PC-3 (cell line): ENCODE results near the gene COL8A1. TPM values are rescaled to one million over a fixed set of nuclear protein-coding genes. Genes with fewer than 3 reads are reported as not detected.

Experiments
- ATAC-seq: fragments of 200-7000 bp; cut with Tn5 transposase; 2 replicates; pipeline ENCODE4 v1.9.1; 2020; ENCODE audit warnings: mild to moderate bottlenecking, moderate library complexity
- BruUV-seq: library from RNA; stranded (reverse); fragments of 400-500 nt; replicated peaks from 2 replicates; lab custom pipeline; 2021; lab: Mats Ljungman, UMichigan
- CTCF ChIA-PET: fragments of 300-600 bp; sonication (Branson Sonifier 250); formaldehyde crosslinking; loops from one replicate; lab custom pipeline; 2022; ENCODE audit warnings: antibody characterized with exemption; lab: Charles Lee
- POLR2A ChIA-PET: fragments of 300-600 bp; sonication (Branson Sonifier 250); formaldehyde crosslinking; loops from one replicate; lab custom pipeline; 2022; ENCODE audit warnings: antibody characterized with exemption; ENCODE audit not compliant: unreplicated experiment; lab: Charles Lee
- DNase-seq: peaks from one replicate; pipeline ENCODE4 v3.0.0-alpha.2; 2015
- H2AFZ ChIP-seq: fragments of 300-600 bp; sonication (generic); 2 replicates; pipeline ENCODE4 v1.6.0; 2016; ENCODE audit warnings: antibody characterized with exemption, low read length
- H3F3A ChIP-seq: fragments of 300-600 bp; sonication (generic); one replicate; pipeline ENCODE4 v1.6.0; 2017; ENCODE audit warnings: antibody characterized with exemption, low read length, control low read depth, mild to moderate bottlenecking; ENCODE audit not compliant: unreplicated experiment
- H3K27ac ChIP-seq: fragments of 300-600 bp; sonication (generic); 2 replicates; pipeline ENCODE4 v1.5.1; 2016; ENCODE audit warnings: mild to moderate bottlenecking, low read length
- H3K27me3 ChIP-seq: fragments of 300-600 bp; sonication (generic); 2 replicates; pipeline ENCODE4 v1.6.1; 2016; ENCODE audit warnings: low read length, mixed read lengths
- H3K36me3 ChIP-seq: fragments of 300-600 bp; sonication (generic); 2 replicates; pipeline ENCODE4 v1.6.1; 2016; ENCODE audit warnings: low read depth, mixed run types, low read length, mixed read lengths
- H3K4me1 ChIP-seq: fragments of 300-600 bp; sonication (generic); 2 replicates; pipeline ENCODE4 v1.5.1; 2016; ENCODE audit warnings: low read length; ENCODE audit not compliant: insufficient read depth
- H3K4me2 ChIP-seq: fragments of 300-600 bp; sonication (generic); 2 replicates; pipeline ENCODE4 v1.6.0; 2016; ENCODE audit warnings: low read length
- H3K4me3 ChIP-seq: fragments of 300-600 bp; sonication (generic); 2 replicates; pipeline ENCODE4 v1.5.1; 2016; ENCODE audit warnings: mild to moderate bottlenecking, low read length, mixed read lengths
- H3K79me2 ChIP-seq: fragments of 300-600 bp; sonication (generic); 2 replicates; pipeline ENCODE4 v1.6.1; 2017; ENCODE audit warnings: low read length, mixed read lengths
- H3K9ac ChIP-seq: fragments of 300-600 bp; sonication (generic); 2 replicates; pipeline ENCODE4 v1.6.0; 2016; ENCODE audit warnings: mild to moderate bottlenecking, low read length
- H3K9me2 ChIP-seq: fragments of 300-600 bp; sonication (generic); replicated peaks from 2 replicates; pipeline ENCODE4 v1.6.1; 2016; ENCODE audit warnings: mixed run types, low read length, mixed read lengths
- H3K9me3 ChIP-seq: fragments of 300-600 bp; sonication (generic); 2 replicates; pipeline ENCODE4 v1.6.1; 2016; ENCODE audit warnings: low read length, mixed read lengths
- H4K20me1 ChIP-seq: fragments of 300-600 bp; sonication (generic); 2 replicates; pipeline ENCODE4 v1.6.1; 2016; ENCODE audit warnings: low read length, mixed read lengths
- CTCF ChIP-seq: fragments of 300-600 bp; sonication (generic); conservative IDR thresholded peaks from 2 replicates; pipeline ENCODE4 v1.5.1; 2017; ENCODE audit warnings: antibody characterized with exemption, low read depth, mild to moderate bottlenecking, low read length
- EZH2 ChIP-seq: fragments of 300-600 bp; sonication (generic); IDR thresholded peaks from one replicate; pipeline ENCODE4 v1.6.1; 2017; ENCODE audit warnings: antibody characterized with exemption, mild to moderate bottlenecking, low read length; ENCODE audit not compliant: unreplicated experiment
- EZH2phosphoT487 ChIP-seq: fragments of 300-600 bp; sonication (generic); IDR thresholded peaks from 2 replicates; pipeline ENCODE4 v1.6.1; 2018; ENCODE audit warnings: mild to moderate bottlenecking, antibody characterized with exemption, low read length, borderline replicate concordance
- intact Hi-C: fragments of 100-400 bp; cut with micrococcal nuclease; formaldehyde crosslinking; loops from 2 replicates; pipeline ENCODE4 v1.9.0; 2023
- total RNA-seq: library from RNA; depleted of rRNA; stranded (reverse); fragments of >200 nt; gene quantifications from 2 replicates; pipeline ENCODE4 v1.2.3, GENCODE V29; 2014

The COL8A1 gene
- total RNA-seq, 1 experiment from 2014 or later: 2.4 TPM

DNA sequence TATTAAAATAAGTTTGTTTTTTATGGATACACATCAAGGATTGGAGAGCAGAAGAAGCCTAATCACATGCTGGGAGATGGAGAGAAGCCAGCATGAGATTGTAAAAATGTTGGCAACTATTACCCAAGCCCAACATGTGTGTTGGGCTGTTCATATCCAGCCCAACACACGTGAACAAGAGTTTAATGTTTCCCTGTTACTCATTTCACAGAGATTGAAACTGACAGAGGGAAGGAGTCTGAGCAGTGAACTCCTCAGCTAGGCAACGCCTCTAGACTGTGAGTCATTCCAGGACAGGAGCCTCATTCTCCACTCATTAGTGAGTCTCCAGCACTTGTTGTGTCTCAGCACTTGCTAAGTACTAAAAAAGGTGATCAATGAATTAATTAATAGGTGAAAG lies 136.1 kb downstream of the COL8A1 start:
- Histone ChIP-seq H4K20me1 (no peaks in the 10 kb centered on the region), H3K27ac (no peak overlapping the region), H3F3A (no peaks in the 10 kb centered on the region), H3K9me2 (no peaks in the 10 kb centered on the region), H3K4me3 (no peak overlapping the region), H3K9ac (no peak overlapping the region), H3K36me3 (no peaks in the 10 kb centered on the region), H3K4me2 (no peak overlapping the region), H3K79me2 (no peaks in the 10 kb centered on the region), H3K9me3 (no peaks in the 10 kb centered on the region), H3K4me1 (peaks cover 24% of the 10 kb centered on the region), H3K27me3 (no peaks in the 10 kb centered on the region), H2AFZ (no peak overlapping the region)
- BruUV-seq: no TSS peak
- ChIA-PET POLR2A (no interaction called here), CTCF (interaction anchor here (0.5 kb wide), 1 partner anchor 58 kb away, joined by 5 read pairs; no protein-coding TSS in a partner anchor)
- TF ChIP-seq EZH2 (no peak), CTCF (no peak), EZH2phosphoT487 (no peak)
- peak; percentile 86 for ATAC-seq
- DNase-seq: peak; percentile 72
- intact Hi-C loops: no loop called here

- H3K36me3 ChIP-seq: no peaks in the 10 kb centered on the region
- H3F3A ChIP-seq: no peaks in the 10 kb centered on the region
- peaks cover 33% of the 10 kb centered on the region for H3K4me1 ChIP-seq
- no peak overlapping the region for H3K27ac ChIP-seq
- no peak overlapping the region for H2AFZ ChIP-seq
- no TSS peak for BruUV-seq
- TF ChIP-seq EZH2phosphoT487 (no peak), EZH2 (no peak), CTCF (no peak)
- DNase-seq (peak; percentile 80), ATAC-seq (peak; percentile 13)
- H3K9me2 ChIP-seq: no peaks in the 10 kb centered on the region
- H3K79me2 ChIP-seq: no peaks in the 10 kb centered on the region
- intact Hi-C loops: no loop called here
- POLR2A ChIA-PET: interaction anchor here (0.7 kb wide), 1 partner anchor 8 kb away, joined by 4 read pairs; no protein-coding TSS in a partner anchor
- no peaks in the 10 kb centered on the region for H4K20me1 ChIP-seq
- H3K9me3 ChIP-seq: no peaks in the 10 kb centered on the region
- CTCF ChIA-PET: no interaction called here
- no peak overlapping the region for H3K4me3 ChIP-seq
- H3K9ac ChIP-seq: no peak overlapping the region
- peak overlapping the region; percentile 7; the same call in 1 of the 2 replicates for H3K4me2 ChIP-seq
- no peaks in the 10 kb centered on the region for H3K27me3 ChIP-seq
Measured at GRCh38 chr3:99776516-99777209, 138.3 kb downstream of the COL8A1 start.

DNA sequence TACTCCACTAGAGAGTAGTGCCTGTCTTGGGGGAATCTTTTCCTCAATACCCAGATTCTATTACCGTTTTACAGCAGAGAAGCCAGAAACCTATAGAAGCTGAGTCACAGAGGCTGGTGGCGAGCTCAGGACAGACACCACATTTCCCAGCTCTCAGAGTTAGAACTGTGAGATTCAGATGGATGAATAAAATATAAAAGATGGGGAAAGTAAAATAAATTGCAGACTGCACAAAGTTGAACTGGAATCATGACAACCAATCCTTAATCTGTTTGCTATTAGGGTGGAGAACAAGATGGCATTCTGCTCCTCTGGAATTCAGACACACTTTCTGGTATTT lies 138.8 kb downstream of the COL8A1 start:
- Histone ChIP-seq H3K9me2 (no peaks in the 10 kb centered on the region), H3K4me1 (peaks cover 38% of the 10 kb centered on the region), H3K36me3 (no peaks in the 10 kb centered on the region), H3K4me3 (no peak overlapping the region), H3K9ac (no peak overlapping the region), H2AFZ (no peak overlapping the region), H3K79me2 (no peaks in the 10 kb centered on the region), H3K4me2 (peak overlapping the region; percentile 7; the same call in 1 of the 2 replicates), H3F3A (no peaks in the 10 kb centered on the region), H3K27ac (no peak overlapping the region), H3K27me3 (no peaks in the 10 kb centered on the region), H4K20me1 (no peaks in the 10 kb centered on the region), H3K9me3 (no peaks in the 10 kb centered on the region)
- POLR2A ChIA-PET: interaction anchor here (0.7 kb wide), 1 partner anchor 9 kb away, joined by 4 read pairs; no protein-coding TSS in a partner anchor
- BruUV-seq: no TSS peak
- intact Hi-C loops: no loop called here
- TF ChIP-seq EZH2phosphoT487 (no peak), EZH2 (no peak), CTCF (no peak)
- no peak for ATAC-seq
- no peak for DNase-seq
- CTCF ChIA-PET: no interaction called here
